ENCODE results near the gene PSMA4.
A peak's percentile ranks its signal among the peaks of the same experiment; 100 is the strongest.
"Not testable (repeated sequence)": the region's sequence is repeated elsewhere in the genome, so short reads cannot be mapped to it uniquely, and the experiment has no call there.

Gene PSMA4

DNA sequence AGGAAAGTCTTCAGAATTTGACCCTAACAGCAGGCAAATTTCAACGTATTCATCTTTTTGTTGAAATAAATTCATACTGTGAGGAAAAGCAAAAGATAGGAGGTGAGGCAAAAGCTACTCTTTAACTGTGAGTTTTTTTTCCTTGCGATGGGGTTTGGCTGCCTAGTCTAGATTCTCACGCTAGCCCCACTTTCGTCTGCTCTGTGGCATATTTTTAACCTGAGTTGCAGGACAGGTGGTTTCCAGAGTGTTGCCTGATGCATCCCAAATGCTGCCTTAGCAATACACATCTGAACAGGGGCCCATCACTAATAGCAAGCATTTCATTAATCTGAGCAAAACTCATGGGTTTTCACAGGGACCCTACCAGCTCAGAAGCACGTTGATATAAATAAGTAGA lies 11.7 kb downstream of the PSMA4 start:
- DNase-seq (ENCODE audit: low read depth) = no peak

GRCh38 chr15:78552597-78552996 lies 12.4 kb downstream of the PSMA4 start:
- DNase-seq (ENCODE audit: low read depth) = no peak

- not testable (repeated sequence) for DNase-seq (ENCODE audit: low read depth)
These were observed 20.0 kb downstream of the PSMA4 start for GRCh38 chr15:78560201-78560600.

DNA sequence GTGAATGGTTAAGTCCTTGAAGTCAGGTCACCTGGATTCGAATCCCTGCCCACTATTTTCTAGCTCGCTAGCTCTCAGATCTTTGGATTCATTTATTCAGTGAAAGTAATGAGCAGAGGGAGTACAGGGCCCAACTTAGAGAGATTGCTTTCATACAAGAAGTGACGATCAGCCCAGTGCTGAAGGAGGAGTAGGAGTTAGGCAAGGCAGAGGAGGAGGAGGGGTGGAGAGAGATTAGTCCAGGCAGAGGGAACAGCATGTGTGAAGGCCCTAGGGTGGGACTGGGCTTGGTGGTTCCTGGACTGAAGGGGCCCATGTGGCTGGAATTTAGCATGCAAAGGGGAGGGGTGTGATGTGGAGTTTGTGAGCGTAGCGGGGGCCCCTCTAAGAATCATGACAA lies 21.2 kb downstream of the PSMA4 start:
- DNase-seq (ENCODE audit: low read depth) = no peak

- no peak for DNase-seq (ENCODE audit: low read depth)
These were observed 22.8 kb downstream of the PSMA4 start for GRCh38 chr15:78563092-78563491.

DNA sequence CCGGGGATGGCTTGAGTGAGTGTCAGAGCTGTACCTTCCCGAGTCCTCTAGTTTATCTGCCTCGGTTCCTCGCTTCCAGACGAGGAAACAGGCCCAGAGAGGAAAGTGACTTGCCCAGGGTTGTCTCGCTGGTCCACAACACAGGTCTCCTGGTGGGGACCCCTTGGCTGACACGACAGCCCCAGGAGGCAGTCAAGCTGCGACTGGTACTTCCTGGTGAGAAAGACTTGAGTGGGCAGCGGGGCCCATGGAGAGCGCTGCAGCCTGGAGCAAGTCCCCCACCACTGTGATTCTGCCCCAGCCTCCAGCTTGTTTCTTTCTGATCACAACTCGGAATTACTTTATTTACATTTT lies 24.5 kb downstream of the PSMA4 start:
- no peak for DNase-seq (ENCODE audit: low read depth)

DNA sequence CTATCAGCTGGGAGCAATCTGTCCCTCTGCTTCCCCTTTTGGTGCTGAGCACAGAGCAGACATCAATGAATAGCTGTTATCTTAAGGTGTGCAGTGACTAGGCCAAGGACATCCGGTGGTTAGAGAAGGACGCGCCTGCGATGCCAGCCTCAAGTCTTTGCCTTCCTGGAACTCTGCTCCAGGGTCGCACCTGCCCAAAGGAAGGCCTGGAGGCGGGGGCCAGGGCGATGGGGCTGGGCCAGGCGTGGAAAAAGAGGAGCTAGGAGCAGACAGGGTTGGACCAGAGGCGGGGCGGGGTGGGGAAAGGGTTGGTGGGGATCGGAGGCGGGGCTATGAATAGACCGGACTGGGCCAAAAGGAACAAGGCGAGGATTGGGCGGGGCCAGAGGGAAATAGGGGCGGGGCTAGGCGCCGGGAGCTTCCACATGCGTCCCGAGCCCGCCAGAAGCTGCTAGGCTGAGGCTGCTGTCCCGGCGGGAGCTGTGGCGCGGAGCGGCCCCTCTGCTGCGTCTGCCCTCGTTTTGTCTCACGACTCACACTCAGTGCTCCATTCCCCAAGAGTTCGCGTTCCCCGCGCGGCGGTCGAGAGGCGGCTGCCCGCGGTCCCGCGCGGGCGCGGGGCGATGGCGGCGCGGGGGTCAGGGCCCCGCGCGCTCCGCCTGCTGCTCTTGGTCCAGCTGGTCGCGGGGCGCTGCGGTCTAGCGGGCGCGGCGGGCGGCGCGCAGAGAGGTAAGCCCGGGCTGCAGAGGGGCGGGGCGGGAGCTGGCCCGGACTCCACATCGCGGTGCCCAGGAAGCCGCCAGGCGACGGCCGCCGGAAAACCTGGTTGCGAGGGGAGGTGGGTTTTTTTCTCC lies 25.1 kb downstream of the PSMA4 start, which contains the start of gene CHRNA5:
Gene CHRNA5 (plus strand): TSS at position 424 of the 854 bp plus-strand sequence. CDS start 200 bp downstream, at position 624.
- peak; percentile 87 for DNase-seq (ENCODE audit: low read depth)

GRCh38 chr15:78565951-78566774 lies 25.9 kb downstream of the PSMA4 start:
- DNase-seq (ENCODE audit: low read depth) = peak; percentile 60

GRCh38 chr15:78567531-78567930 lies 27.3 kb downstream of the PSMA4 start:
- DNase-seq (ENCODE audit: low read depth) = no peak

DNA sequence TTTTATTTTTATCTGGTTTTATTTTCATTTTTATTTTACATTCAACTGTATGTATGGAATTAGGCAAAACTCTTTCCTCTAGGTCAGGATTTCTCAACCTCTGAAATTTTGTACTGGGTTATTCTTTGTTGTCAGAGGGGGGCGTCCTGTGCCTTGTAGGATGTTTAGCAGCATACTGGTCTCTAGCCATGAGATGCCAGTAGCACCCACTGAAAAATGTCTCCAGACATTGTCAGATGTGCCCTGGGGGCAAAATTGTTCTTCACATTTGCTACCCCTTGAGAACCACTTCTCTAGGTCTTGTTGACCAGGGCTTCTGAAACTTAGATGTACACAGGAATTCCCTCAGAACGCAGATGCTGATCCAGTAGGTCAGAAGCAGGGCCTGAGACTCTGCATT lies 30.5 kb downstream of the PSMA4 start:
- peak; percentile 12 for DNase-seq (ENCODE audit: low read depth)

DNA sequence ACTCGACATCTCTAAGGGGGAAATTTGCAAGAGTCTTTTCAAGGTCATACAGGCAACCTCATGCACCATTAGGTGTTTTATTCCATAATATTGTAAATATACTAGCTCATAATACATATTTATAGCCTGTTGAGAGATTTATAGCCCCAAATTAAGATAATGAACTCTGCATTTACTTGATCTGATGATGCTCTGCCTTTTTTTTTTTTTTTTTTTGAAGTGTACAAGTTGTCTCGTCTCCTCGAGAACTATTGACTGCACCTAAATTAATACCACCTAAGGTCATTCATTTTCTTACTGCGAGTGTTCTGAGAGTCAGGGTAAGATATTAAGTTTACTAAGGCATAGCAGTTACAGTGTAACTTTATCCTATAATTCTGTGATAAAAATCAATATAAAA lies 31.1 kb downstream of the PSMA4 start:
- DNase-seq (ENCODE audit: low read depth) = no peak

GRCh38 chr15:78573416-78573815 lies 33.2 kb downstream of the PSMA4 start:
- no peak for DNase-seq (ENCODE audit: low read depth)

DNA sequence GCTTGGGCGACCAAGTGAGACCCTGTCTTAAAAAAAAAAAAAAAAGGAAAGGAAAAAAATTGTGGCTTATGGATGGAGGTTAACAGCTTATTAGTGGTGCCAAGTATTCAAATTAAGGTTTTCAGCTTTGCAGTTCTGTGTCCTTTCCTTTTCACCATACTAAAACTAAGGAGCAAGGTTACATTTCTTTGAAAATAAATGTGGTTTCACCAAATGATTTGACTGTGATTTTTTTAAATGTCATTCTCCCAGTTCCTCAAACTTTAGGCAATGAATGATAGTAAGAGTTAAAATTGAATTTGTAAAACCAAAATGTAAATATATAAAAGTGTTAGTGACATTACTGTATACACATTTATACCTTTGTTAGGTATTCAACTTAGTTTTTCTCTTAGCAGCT lies 34.7 kb downstream of the PSMA4 start:
- no peak for DNase-seq (ENCODE audit: low read depth)

GRCh38 chr15:78597583-78597982 lies 57.3 kb downstream of the PSMA4 start:
- no peak for DNase-seq (ENCODE audit: low read depth)

DNA sequence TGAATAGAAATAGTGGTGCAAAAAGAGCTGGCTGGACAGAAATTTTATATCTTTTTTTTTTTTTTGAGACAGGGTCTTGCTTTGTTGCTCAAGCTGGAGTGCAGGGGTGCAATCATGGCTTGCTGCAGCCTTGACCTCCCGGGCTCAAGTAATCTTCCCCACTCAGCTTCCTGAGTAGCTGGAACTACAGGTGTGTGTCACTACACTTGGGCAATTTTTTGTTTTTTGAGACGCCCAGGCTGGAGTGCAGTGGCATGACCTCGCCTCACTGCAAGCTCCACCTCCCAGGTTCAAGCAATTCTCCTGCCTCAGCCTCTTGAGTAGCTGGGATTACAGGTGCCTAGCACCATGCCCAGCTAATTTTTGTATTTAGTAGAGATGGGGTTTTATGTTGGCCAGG lies 58.1 kb downstream of the PSMA4 start:
- DNase-seq (ENCODE audit: low read depth) = no peak

DNA sequence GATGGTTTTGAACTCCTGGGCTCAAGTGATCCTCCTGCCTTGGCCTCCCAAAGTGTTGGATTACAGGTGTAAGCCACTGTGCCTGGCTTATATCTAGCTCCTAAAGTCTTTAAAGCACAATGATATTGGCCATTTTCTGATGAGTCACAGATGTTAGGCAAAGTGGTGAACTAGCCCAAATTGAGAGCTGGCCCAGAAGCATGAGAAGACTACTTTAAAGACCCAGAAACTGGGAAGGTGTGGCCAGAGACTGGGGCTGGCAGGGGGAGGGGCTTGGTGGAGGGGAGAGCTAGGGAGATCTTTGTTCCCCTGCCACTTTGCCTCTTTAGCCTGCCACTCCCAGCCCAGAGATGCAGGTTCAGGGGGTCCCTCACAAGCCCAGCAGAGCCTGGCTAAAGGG lies 58.9 kb downstream of the PSMA4 start:
- no peak for DNase-seq (ENCODE audit: low read depth)
